AG09309 (cell line): Measurements from ENCODE around the gene BFSP2.
"Not testable (repeated sequence)": the region's sequence is repeated elsewhere in the genome, so short reads cannot be mapped to it uniquely, and the experiment has no call there.

Experiments used
- DNase-seq: peaks from one replicate; pipeline ENCODE4 v3.0.0-alpha.2; 2010; ENCODE audit warnings: low read depth
- H3K4me3 ChIP-seq: 2 replicates; pipeline ENCODE4 v1.5.1; 2011; ENCODE audit warnings: mild to moderate bottlenecking, low read depth, low read length, moderate library complexity; ENCODE audit not compliant: control insufficient read depth
- TF ChIP-seq, protein P1 (sequence below): IDR thresholded peaks from 2 replicates; pipeline ENCODE4 v1.5.1; 2011; ENCODE audit warnings: mild to moderate bottlenecking, low read depth, low read length, inconsistent platforms; ENCODE audit not compliant: insufficient read depth, control insufficient read depth; ENCODE audit errors: missing control alignments

The BFSP2 gene

DNA sequence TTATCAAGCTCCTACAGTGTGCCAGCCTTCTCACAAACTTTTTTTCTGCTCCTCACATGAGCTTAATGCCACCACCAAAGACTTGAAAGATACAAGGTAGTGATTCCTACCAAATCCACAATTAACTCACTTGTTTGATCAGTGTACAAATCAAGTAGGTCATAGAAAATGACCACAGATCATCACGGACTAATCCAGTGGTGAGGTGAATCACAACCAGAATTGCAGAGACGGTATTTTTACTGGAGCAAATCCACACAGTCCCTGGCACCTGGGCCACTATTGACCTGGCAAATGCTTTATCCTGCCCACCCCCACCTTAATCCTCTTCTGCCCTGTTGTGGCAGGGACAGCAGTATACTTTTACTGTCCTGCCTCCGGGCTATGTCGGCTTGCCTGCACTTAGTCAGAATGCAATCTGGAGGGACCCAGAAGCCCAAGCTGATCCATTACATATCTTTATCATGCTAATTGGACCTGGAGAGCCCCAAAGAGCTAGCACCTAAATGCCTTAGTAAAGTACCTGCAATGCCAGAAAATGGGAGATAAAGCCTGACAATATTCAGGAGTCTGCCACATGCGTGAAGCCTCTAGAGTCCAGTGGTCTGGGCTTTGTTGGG lies 89.7 kb downstream of the BFSP2 start:
- H3K4me3 ChIP-seq = no peak overlapping the region
- no peak for DNase-seq
- TF ChIP-seq, protein P1, sequence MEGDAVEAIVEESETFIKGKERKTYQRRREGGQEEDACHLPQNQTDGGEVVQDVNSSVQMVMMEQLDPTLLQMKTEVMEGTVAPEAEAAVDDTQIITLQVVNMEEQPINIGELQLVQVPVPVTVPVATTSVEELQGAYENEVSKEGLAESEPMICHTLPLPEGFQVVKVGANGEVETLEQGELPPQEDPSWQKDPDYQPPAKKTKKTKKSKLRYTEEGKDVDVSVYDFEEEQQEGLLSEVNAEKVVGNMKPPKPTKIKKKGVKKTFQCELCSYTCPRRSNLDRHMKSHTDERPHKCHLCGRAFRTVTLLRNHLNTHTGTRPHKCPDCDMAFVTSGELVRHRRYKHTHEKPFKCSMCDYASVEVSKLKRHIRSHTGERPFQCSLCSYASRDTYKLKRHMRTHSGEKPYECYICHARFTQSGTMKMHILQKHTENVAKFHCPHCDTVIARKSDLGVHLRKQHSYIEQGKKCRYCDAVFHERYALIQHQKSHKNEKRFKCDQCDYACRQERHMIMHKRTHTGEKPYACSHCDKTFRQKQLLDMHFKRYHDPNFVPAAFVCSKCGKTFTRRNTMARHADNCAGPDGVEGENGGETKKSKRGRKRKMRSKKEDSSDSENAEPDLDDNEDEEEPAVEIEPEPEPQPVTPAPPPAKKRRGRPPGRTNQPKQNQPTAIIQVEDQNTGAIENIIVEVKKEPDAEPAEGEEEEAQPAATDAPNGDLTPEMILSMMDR = no peak

DNA sequence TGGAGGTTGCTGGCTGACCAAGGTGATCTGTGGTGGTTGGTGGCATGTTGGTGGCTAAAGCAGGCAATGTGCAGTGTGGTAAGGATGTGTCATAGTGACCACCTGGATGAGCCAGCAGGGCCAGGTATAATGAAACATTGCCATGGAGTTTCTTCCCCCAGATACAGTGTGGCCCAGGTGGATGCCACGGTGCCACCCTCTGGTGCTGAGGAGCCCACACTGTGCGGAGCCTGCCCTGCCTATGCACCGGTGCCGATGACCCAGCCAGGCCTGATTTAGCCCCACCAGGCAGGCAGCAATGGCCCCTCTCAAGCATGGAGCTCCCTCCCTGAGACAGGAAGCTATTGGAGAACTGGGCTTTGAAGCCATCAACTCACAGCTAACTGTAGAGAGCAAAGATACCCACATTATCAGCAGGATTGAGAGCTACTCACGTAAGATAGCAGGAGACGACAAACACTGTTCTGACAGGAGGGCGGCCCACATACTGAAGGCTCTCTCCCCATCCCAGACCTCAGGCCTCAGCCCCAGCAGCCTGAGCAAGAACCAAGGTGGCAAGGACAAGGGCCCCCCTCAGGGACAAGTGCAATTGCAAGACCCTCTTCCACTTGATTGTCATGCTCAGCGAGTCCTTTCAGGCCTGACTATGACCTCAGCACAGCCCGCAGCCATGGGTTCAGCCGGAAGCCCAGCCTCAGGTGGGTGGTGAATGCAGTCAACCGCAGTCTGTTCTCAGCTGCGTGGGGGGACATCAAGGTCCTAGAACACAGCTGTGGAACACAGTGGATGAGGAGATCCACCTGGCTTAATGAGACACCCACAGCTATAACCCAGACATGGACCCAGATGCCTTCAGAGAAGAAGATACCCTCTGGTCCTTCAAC lies 90.9 kb downstream of the BFSP2 start:
- no peak for DNase-seq
- H3K4me3 ChIP-seq = no peak overlapping the region
- TF ChIP-seq, protein P1 = no peak

DNA sequence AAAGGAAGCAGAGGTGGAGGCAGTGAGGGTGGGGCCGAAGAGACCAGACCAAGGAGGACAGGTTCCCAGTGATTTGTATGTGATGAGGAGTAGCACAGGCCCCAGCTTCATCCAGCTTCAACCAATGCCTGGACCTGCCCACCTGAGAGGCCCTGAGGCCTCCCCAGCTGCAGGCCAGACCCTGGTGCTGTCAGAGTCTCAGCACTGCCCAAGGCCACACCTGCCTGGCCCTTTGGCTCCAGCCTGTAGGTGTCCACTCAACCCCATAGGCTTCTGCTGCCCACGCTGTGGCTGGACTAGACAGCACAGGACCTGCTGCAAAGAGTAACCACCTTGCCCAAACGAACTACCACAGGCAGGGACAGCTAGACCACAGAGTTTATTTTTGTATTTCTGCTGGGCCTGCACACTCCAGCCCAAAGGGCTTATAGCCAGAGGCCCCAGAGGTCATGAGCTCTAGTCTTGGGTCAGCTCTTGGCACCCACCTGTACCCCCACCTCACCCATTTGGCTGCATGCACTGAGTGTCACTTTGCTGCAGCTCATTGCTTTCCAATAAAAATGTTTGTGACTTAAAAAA lies 91.7 kb downstream of the BFSP2 start:
- no peak overlapping the region for H3K4me3 ChIP-seq
- DNase-seq = no peak
- TF ChIP-seq, protein P1 = no peak

DNA sequence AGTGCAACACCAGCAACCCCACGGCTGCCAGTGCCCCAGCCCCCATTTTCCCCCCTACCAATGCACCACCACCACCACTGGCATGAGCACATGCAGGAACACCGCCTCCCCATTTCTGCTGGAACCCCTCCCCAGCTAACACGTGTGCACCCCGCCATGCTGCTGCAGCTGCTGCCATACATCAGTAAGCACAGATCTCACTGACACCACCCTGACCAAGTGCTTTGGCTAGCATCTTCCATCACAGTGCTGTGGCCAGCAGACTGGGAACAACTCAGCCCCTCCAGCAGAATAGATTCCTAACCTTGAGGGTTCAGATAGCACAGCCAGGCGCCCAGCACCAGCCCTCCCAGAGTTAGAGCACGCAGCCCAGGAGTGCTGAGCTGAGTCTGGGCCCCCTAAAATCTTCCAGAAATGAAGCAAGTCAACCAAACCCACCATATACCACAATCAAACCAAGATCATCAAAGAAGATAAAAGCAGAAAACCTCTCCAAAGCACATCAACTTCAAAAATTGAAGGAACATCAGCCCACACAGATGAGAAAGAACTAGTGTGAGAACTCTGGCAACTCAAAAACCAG lies 92.4 kb downstream of the BFSP2 start:
- TF ChIP-seq, protein P1 = no peak
- H3K4me3 ChIP-seq = no peak overlapping the region
- DNase-seq = no peak

DNA sequence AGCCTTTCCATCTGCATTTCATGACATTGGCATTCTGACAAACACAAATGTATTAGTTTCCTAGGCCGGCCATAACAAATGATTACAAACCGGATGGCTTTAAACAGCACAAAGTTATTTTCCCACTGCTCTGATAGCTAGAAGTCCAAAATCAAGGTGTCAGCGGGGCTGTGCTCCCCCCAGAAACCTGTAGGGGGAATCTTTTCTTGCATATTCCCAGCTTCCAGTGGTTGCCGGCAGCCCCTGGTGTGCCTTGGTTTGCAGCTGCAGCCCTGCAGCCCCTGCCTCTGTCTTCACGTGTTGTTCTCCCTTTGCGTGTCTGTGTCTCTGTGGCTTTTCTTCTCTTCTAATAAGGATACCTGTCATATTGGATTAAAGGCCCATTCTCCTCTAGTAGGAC lies 94.6 kb downstream of the BFSP2 start:
- TF ChIP-seq, protein P1 = peak; percentile 18
- no peak for DNase-seq
- no peak overlapping the region for H3K4me3 ChIP-seq

DNA sequence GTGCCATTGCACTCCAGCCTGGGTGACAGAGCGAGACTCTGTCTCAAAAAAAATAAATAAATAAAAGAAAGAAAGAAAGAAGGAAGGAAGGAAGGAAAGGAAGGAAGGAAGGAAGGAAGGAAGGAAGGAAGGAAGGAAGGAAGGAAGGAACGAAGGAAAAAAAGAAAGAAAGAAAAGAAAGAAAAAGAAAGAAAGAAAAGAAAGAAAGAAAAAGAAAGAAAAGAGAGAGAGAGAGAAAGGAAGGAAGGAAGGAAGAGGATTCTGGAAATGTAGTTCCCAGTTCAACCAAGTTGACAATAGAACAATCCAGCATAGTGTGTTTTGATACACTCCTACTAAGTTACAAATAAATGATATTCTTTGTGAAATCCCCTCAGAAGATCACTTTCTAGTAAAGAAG lies 102.7 kb downstream of the BFSP2 start:
- H3K4me3 ChIP-seq = not testable (repeated sequence)

More for the DNA sequence above, 102.7 kb downstream of the BFSP2 start:
- not testable (repeated sequence) for DNase-seq
